Epithelial cell of esophagus (primary cell): ENCODE data around the gene FKBP4.

ENCODE experiments used
- DNase-seq: peaks from one replicate; pipeline ENCODE4 v3.0.0; 2010; ENCODE audit warnings: low read depth
- H3K4me3 ChIP-seq: 2 replicates; pipeline ENCODE4 v1.5.1; 2011; ENCODE audit warnings: mild to moderate bottlenecking, low read length, control low read depth
- CTCF ChIP-seq: IDR thresholded peaks from 2 replicates; pipeline ENCODE4 v1.5.1; 2011; ENCODE audit warnings: low read depth, mild to moderate bottlenecking, low read length, control low read depth, inconsistent platforms; ENCODE audit not compliant: insufficient read depth; ENCODE audit errors: missing control alignments

The FKBP4 gene

GRCh38 chr12:2793561-2793960, 1.2 kb upstream of the FKBP4 start:
- no peak for TF ChIP-seq CTCF
- H3K4me3 ChIP-seq: no peak overlapping the region
- no peak for DNase-seq

- no peak for DNase-seq
- H3K4me3 ChIP-seq: peak overlapping the region; percentile 90
- no peak for TF ChIP-seq CTCF
Observed at GRCh38 chr12:2794191-2794735, 507 bp upstream of the FKBP4 start.

GRCh38 chr12:2795291-2796186, 769 bp downstream of the FKBP4 start:
- DNase-seq: peak; percentile 61
- peak overlapping the region; percentile 90 for H3K4me3 ChIP-seq
- TF ChIP-seq CTCF: no peak

- TF ChIP-seq CTCF: peak; percentile 44
- H3K4me3 ChIP-seq: peak overlapping the region; percentile 90
- DNase-seq: peak; percentile 36
Observed at GRCh38 chr12:2796187-2796666, 1.5 kb downstream of the FKBP4 start.

GRCh38 chr12:2797721-2798418, 3.1 kb downstream of the FKBP4 start:
- TF ChIP-seq CTCF: peak; percentile 21

GRCh38 chr12:2800046-2800570, 5.3 kb downstream of the FKBP4 start:
- DNase-seq: peak; percentile 72
- no peak for TF ChIP-seq CTCF
- no peak overlapping the region for H3K4me3 ChIP-seq

More at GRCh38 chr12:2797721-2798418, 3.1 kb downstream of the FKBP4 start:
- peak; percentile 9 for DNase-seq
- no peak overlapping the region for H3K4me3 ChIP-seq
